Subcutaneous adipose tissue (tissue), 4 donors: ENCODE results near the gene ZNF451. TPM values are rescaled to one million over a fixed set of nuclear protein-coding genes. Genes with fewer than 3 reads are reported as not detected.

Experiments
- CTCF ChIP-seq: fragments of 450-650 bp; IDR thresholded peaks from one replicate; pipeline ENCODE4 v1.5.1; 2016; ENCODE audit warnings: low read depth, mild to moderate bottlenecking, control low read depth, antibody characterized with exemption, moderate library complexity
- total RNA-seq, 4 donors: library from RNA; depleted of rRNA; stranded (reverse); fragments of >200 nt; gene quantifications; one replicate each; pipeline ENCODE4 v1.1.0, GENCODE V29; 2016

The ZNF451 gene
- total RNA-seq, 4 donors from 2014 or later: 64.3 to 83.5 (median 73.8) TPM

GRCh38 chr6:57127763-57128162 is 37.8 kb downstream of the ZNF451 start:
- no peak for TF ChIP-seq CTCF

DNA sequence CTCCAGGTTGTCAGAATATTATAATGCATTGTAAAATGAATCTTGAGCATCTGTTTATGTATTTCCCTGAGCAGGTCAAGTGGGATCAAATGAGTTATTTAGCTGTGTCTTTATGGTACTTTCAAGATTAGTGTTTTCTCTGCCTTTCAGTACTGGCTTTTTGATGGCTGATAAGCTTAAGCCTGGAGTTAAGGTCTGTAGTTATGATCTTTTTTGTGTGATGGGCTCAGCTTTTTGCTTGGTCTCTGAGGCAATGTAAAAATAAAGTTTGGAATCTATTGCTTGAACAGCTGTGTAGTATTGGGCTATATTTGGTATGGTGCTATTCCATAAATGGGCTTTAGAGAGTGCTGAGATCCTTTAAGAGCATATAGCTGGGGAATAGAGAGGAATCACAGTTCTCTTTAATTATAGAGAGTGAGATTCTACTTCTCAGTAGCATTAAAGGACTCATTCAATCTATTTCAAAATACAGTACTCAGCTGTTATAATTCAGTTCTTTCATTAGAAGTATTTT is 40.7 kb downstream of the ZNF451 start:
- TF ChIP-seq CTCF: no peak

DNA sequence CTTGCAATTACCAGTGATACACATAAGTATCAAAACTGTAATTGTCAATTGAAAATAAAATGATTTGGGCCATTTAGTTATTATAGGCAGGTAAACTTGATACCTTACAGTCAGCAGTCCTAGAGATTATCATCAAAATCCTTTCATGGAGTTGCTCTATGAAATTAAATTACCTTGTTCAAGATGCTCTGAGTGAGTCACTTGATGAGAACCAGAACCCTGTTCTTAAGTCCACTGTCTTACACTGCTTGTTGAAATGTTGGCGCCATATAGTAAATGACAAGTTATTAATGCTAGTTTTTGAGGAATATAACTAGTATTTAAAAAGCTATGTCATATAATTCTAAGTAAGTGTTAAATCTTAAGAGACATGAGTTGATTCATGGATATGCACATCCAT is 45.0 kb downstream of the ZNF451 start:
- TF ChIP-seq CTCF: no peak

GRCh38 chr6:57135885-57136284 is 45.9 kb downstream of the ZNF451 start:
- no peak for TF ChIP-seq CTCF

GRCh38 chr6:57137350-57137749 is 47.4 kb downstream of the ZNF451 start:
- no peak for TF ChIP-seq CTCF

DNA sequence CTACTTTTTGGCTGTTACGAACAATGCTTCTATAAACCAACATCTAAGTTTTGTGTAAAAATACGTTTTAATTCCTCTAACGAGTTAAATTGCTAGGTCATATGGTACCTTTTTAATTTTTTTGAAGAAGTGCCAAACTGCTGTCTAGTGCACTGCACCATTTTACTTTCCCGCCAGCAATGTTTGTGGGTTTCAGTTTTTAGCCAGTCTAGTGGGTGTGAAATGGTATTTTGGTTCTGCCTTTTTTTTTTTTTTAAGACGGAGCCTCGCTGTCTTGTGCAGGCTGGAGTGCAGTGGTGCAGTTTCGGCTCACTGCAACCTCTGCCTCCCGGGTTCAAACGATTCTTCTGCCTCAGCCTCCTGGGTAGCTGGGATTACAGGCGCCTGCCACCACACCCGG is 48.0 kb downstream of the ZNF451 start:
- TF ChIP-seq CTCF: no peak

- no peak for TF ChIP-seq CTCF
These were observed 51.6 kb downstream of the ZNF451 start for GRCh38 chr6:57141451-57142177.
